ENCODE measurements around the gene PRKN. TPM values are rescaled to one million over a fixed set of nuclear protein-coding genes. Genes with fewer than 3 reads are reported as not detected.
"Not testable (repeated sequence)": the region's sequence is repeated elsewhere in the genome, so short reads cannot be mapped to it uniquely, and the experiment has no call there.

PRKN gene
- total RNA-seq, 3 donors from 2014 or later, result 0.05 to 0.13 TPM; not detected in 1

DNA sequence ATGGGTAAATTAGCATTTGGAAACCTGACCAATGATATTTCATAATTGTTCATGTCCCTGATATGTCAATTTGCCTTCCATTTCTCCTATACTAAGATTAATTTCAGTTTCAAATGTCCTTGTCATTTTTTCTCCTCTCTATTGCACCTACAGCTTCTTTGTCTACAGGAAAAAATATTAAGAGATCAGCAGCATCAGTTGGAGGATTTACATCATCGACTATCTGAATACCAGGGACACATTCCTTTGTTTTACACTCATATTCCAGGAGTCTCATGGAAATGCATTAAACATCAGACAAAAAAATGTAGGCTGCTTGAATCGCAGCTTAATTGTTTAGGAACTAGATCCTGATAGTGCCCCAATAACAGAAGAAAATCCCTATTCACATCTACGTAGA lies 188.2 kb downstream of the PRKN start:
- no peaks in the 10 kb centered on the region for H3K27me3 Mint-ChIP-seq (ENCODE audit: low read depth)
- no peaks in the 10 kb centered on the region for H3K9me3 Mint-ChIP-seq
- ATAC-seq, result no peak
- no peaks in the 10 kb centered on the region for H3K4me1 Mint-ChIP-seq (ENCODE audit: low read depth)
- H3K4me3 Mint-ChIP-seq, result no peak overlapping the region
- DNase-seq, result no peak
- no peaks in the 10 kb centered on the region for H3K36me3 Mint-ChIP-seq (ENCODE audit: insufficient read depth)

GRCh38 chr6:162538643-162539064 lies 188.9 kb downstream of the PRKN start:
- no peaks in the 10 kb centered on the region for H3K4me1 Mint-ChIP-seq (ENCODE audit: low read depth)
- H3K27me3 Mint-ChIP-seq (ENCODE audit: low read depth), result no peaks in the 10 kb centered on the region

GRCh38 chr6:162533009-162533400 lies 194.6 kb downstream of the PRKN start:
- H3K27me3 Mint-ChIP-seq (ENCODE audit: low read depth), result no peaks in the 10 kb centered on the region
- DNase-seq (no peak), ATAC-seq (no peak)
- H3K4me1 Mint-ChIP-seq (ENCODE audit: low read depth), result no peaks in the 10 kb centered on the region
- H3K36me3 Mint-ChIP-seq (ENCODE audit: insufficient read depth), result no peaks in the 10 kb centered on the region
- H3K4me3 Mint-ChIP-seq, result no peak overlapping the region
- no peaks in the 10 kb centered on the region for H3K9me3 Mint-ChIP-seq

More at GRCh38 chr6:162538643-162539064, 188.9 kb downstream of the PRKN start:
- Mint-ChIP-seq H3K4me3 (no peak overlapping the region), H3K9me3 (no peaks in the 10 kb centered on the region), H3K36me3 (ENCODE audit: insufficient read depth) (no peaks in the 10 kb centered on the region)
- ATAC-seq, result no peak
- DNase-seq, result no peak

GRCh38 chr6:162532283-162533008 lies 195.1 kb downstream of the PRKN start:
- H3K36me3 Mint-ChIP-seq (ENCODE audit: insufficient read depth), result no peaks in the 10 kb centered on the region
- H3K4me1 Mint-ChIP-seq (ENCODE audit: low read depth), result no peaks in the 10 kb centered on the region
- no peak for ATAC-seq
- no peaks in the 10 kb centered on the region for H3K9me3 Mint-ChIP-seq
- no peak overlapping the region for H3K4me3 Mint-ChIP-seq
- no peak for DNase-seq
- no peaks in the 10 kb centered on the region for H3K27me3 Mint-ChIP-seq (ENCODE audit: low read depth)

DNA sequence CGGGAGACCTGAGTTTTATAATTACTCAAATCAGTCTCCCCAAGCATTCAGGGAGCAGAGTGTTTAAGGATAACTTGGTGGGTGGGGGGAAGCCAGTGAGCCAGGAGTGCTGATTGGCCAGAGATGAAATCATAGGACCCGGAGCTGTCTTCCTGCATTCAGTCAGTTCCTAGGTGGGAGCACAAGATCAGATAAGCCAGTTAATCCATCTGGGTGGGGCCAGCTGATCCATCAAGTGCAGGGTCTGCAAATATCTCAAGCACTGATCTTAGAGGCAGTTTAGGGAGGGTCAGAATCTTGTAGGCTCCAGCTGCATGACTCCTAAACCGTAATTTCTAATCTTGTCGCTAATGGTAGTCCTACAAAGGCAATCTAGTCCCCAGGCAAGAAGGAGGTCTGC lies 196.2 kb downstream of the PRKN start:
- not testable (repeated sequence) for H3K4me1 Mint-ChIP-seq (ENCODE audit: low read depth); DNase-seq; H3K27me3 Mint-ChIP-seq (ENCODE audit: low read depth); ATAC-seq; H3K9me3 Mint-ChIP-seq; H3K4me3 Mint-ChIP-seq; H3K36me3 Mint-ChIP-seq (ENCODE audit: insufficient read depth)

GRCh38 chr6:162528538-162528937 lies 199.0 kb downstream of the PRKN start:
- no peak for DNase-seq
- Mint-ChIP-seq H3K4me3 (no peak overlapping the region), H3K9me3 (no peaks in the 10 kb centered on the region), H3K27me3 (ENCODE audit: low read depth) (no peaks in the 10 kb centered on the region), H3K4me1 (ENCODE audit: low read depth) (no peaks in the 10 kb centered on the region), H3K36me3 (ENCODE audit: insufficient read depth) (no peaks in the 10 kb centered on the region)
- ATAC-seq, result no peak

GRCh38 chr6:162526960-162527359 lies 200.6 kb downstream of the PRKN start:
- no peak overlapping the region for H3K4me3 Mint-ChIP-seq
- no peaks in the 10 kb centered on the region for H3K4me1 Mint-ChIP-seq (ENCODE audit: low read depth)
- ATAC-seq (no peak), DNase-seq (no peak)
- no peaks in the 10 kb centered on the region for H3K9me3 Mint-ChIP-seq
- H3K27me3 Mint-ChIP-seq (ENCODE audit: low read depth), result no peaks in the 10 kb centered on the region
- H3K36me3 Mint-ChIP-seq (ENCODE audit: insufficient read depth), result no peaks in the 10 kb centered on the region

GRCh38 chr6:162525181-162525580 lies 202.4 kb downstream of the PRKN start:
- H3K36me3 Mint-ChIP-seq (ENCODE audit: insufficient read depth), result no peaks in the 10 kb centered on the region
- DNase-seq (no peak), ATAC-seq (no peak)
- no peaks in the 10 kb centered on the region for H3K4me1 Mint-ChIP-seq (ENCODE audit: low read depth)
- H3K27me3 Mint-ChIP-seq (ENCODE audit: low read depth), result no peaks in the 10 kb centered on the region
- H3K9me3 Mint-ChIP-seq, result no peaks in the 10 kb centered on the region
- H3K4me3 Mint-ChIP-seq, result no peak overlapping the region

DNA sequence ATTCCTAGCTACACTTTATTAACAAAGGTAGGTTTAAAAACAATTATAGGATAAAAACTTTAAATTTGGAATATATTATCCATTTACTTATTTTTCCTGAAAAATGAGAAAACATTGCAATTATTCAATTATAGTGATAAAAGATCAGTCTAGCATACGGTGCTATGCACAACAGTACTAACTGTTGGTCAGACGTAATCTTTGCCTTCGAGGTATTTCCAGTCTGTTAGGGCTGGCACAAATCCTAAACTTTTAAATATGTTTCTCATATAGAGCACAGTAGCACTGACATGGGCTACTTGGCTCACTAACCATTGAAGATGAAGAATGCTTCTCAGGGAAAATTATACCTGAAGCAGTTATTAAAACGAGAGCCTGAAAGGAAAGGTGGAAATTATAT lies 214.8 kb downstream of the PRKN start:
- Mint-ChIP-seq H3K27me3 (ENCODE audit: low read depth) (no peaks in the 10 kb centered on the region), H3K9me3 (no peaks in the 10 kb centered on the region), H3K4me1 (ENCODE audit: low read depth) (no peaks in the 10 kb centered on the region), H3K4me3 (no peak overlapping the region), H3K36me3 (ENCODE audit: insufficient read depth) (no peaks in the 10 kb centered on the region)
- DNase-seq (no peak), ATAC-seq (no peak)

- Mint-ChIP-seq H3K36me3 (ENCODE audit: insufficient read depth) (no peaks in the 10 kb centered on the region), H3K9me3 (no peaks in the 10 kb centered on the region), H3K4me1 (ENCODE audit: low read depth) (no peaks in the 10 kb centered on the region), H3K27me3 (ENCODE audit: low read depth) (no peaks in the 10 kb centered on the region), H3K4me3 (no peak overlapping the region)
- DNase-seq, result no peak
- no peak for ATAC-seq
Measured at GRCh38 chr6:162497389-162497788, 230.2 kb downstream of the PRKN start.

DNA sequence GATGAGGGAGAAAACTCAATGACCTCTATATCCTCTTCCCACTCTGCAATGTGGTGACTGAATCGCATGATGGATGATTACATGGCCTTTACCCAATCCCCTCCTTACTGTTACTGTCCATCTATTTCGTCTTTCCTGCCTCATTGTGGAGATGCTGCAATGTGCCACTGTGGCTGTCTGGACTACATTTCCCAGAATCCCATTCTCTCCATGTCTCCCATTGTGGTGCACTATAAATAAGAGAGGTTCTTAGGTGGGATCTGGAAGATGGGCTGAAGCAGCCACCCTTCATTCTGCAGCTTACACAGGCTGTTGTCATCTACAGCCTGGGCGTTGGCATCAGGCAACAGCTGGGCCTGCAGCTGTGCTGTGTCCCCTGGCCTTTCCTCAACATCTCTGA lies 233.6 kb downstream of the PRKN start:
- DNase-seq (no peak), ATAC-seq (no peak)
- Mint-ChIP-seq H3K4me1 (ENCODE audit: low read depth) (no peaks in the 10 kb centered on the region), H3K36me3 (ENCODE audit: insufficient read depth) (no peaks in the 10 kb centered on the region), H3K4me3 (no peak overlapping the region), H3K9me3 (no peaks in the 10 kb centered on the region), H3K27me3 (ENCODE audit: low read depth) (no peaks in the 10 kb centered on the region)

- Mint-ChIP-seq H3K4me3 (no peak overlapping the region), H3K27me3 (ENCODE audit: low read depth) (no peaks in the 10 kb centered on the region), H3K36me3 (ENCODE audit: insufficient read depth) (no peaks in the 10 kb centered on the region), H3K9me3 (no peaks in the 10 kb centered on the region), H3K4me1 (ENCODE audit: low read depth) (no peaks in the 10 kb centered on the region)
- no peak for ATAC-seq
- DNase-seq, result no peak
Measured at GRCh38 chr6:162491637-162492036, 235.9 kb downstream of the PRKN start.

- Mint-ChIP-seq H3K9me3 (no peaks in the 10 kb centered on the region), H3K4me3 (no peak overlapping the region), H3K4me1 (ENCODE audit: low read depth) (no peaks in the 10 kb centered on the region), H3K36me3 (ENCODE audit: insufficient read depth) (no peaks in the 10 kb centered on the region), H3K27me3 (ENCODE audit: low read depth) (no peaks in the 10 kb centered on the region)
- ATAC-seq (no peak), DNase-seq (no peak)
Measured at GRCh38 chr6:162489101-162489976, 238.2 kb downstream of the PRKN start.

- Mint-ChIP-seq H3K36me3 (ENCODE audit: insufficient read depth) (no peaks in the 10 kb centered on the region), H3K4me1 (ENCODE audit: low read depth) (no peaks in the 10 kb centered on the region)
- ATAC-seq, result no peak
Measured at GRCh38 chr6:162488444-162488843, 239.1 kb downstream of the PRKN start.

GRCh38 chr6:162485464-162485863 lies 242.1 kb downstream of the PRKN start:
- H3K4me1 Mint-ChIP-seq (ENCODE audit: low read depth), result no peaks in the 10 kb centered on the region
- H3K9me3 Mint-ChIP-seq, result peaks cover under 1% of the 10 kb centered on the region
- H3K27me3 Mint-ChIP-seq (ENCODE audit: low read depth), result no peaks in the 10 kb centered on the region
- no peak for DNase-seq
- no peak for ATAC-seq
- H3K36me3 Mint-ChIP-seq (ENCODE audit: insufficient read depth), result no peaks in the 10 kb centered on the region
- no peak overlapping the region for H3K4me3 Mint-ChIP-seq

More at GRCh38 chr6:162488444-162488843, 239.1 kb downstream of the PRKN start:
- H3K27me3 Mint-ChIP-seq (ENCODE audit: low read depth), result no peaks in the 10 kb centered on the region
- H3K9me3 Mint-ChIP-seq, result no peaks in the 10 kb centered on the region
- no peak overlapping the region for H3K4me3 Mint-ChIP-seq
- DNase-seq, result no peak

All from activated T-cell treated with anti-CD3 and anti-CD28 coated beads, Interleukin-2, amount 50 U/mL, for 4 hours (primary cell).